ENCODE measurements around the gene WDR90.
"Not testable (repeated sequence)": the region's sequence is repeated elsewhere in the genome, so short reads cannot be mapped to it uniquely, and the experiment has no call there.

The WDR90 gene

GRCh38 chr16:705431-706188 is 56.4 kb downstream of the WDR90 start, which contains the start of gene FBXL16:
TSS of gene FBXL16 (minus strand) at chr16:705801. CDS start at chr16:697405, 8,396 bp downstream.
- peaks cover 52% of the 10 kb centered on the region for H3K27me3 Mint-ChIP-seq
- no peaks in the 10 kb centered on the region for H3K36me3 Mint-ChIP-seq (ENCODE audit: low read depth)
- ATAC-seq = no peak
- no peak for DNase-seq
- no peaks in the 10 kb centered on the region for H3K9me3 Mint-ChIP-seq
- H3K4me3 Mint-ChIP-seq = no peak within 1 kb of the TSS
- no peak within 1 kb of the TSS for H3K27ac Mint-ChIP-seq
- peaks cover 2% of the 10 kb centered on the region for H3K4me1 Mint-ChIP-seq

GRCh38 chr16:706189-707061 is 57.3 kb downstream of the WDR90 start:
- no peak overlapping the region for H3K27ac Mint-ChIP-seq
- H3K4me1 Mint-ChIP-seq = peaks cover 2% of the 10 kb centered on the region
- ATAC-seq (no peak), DNase-seq (no peak)
- no peaks in the 10 kb centered on the region for H3K36me3 Mint-ChIP-seq (ENCODE audit: low read depth)
- no peaks in the 10 kb centered on the region for H3K9me3 Mint-ChIP-seq
- H3K4me3 Mint-ChIP-seq = no peak overlapping the region
- peaks cover 53% of the 10 kb centered on the region for H3K27me3 Mint-ChIP-seq

- no peaks in the 10 kb centered on the region for H3K9me3 Mint-ChIP-seq
- H3K27ac Mint-ChIP-seq = no peak overlapping the region
- H3K4me1 Mint-ChIP-seq = peaks cover 2% of the 10 kb centered on the region
- DNase-seq (no peak), ATAC-seq (no peak)
- H3K36me3 Mint-ChIP-seq (ENCODE audit: low read depth) = no peaks in the 10 kb centered on the region
- H3K27me3 Mint-ChIP-seq = peaks cover 49% of the 10 kb centered on the region
- no peak overlapping the region for H3K4me3 Mint-ChIP-seq
Measured at GRCh38 chr16:707062-707538, 57.9 kb downstream of the WDR90 start.

- DNase-seq (no peak), ATAC-seq (no peak)
- peaks cover 48% of the 10 kb centered on the region for H3K27me3 Mint-ChIP-seq
- H3K9me3 Mint-ChIP-seq = no peaks in the 10 kb centered on the region
- H3K36me3 Mint-ChIP-seq (ENCODE audit: low read depth) = no peaks in the 10 kb centered on the region
- H3K27ac Mint-ChIP-seq = no peak overlapping the region
- no peak overlapping the region for H3K4me3 Mint-ChIP-seq
- peaks cover 5% of the 10 kb centered on the region for H3K4me1 Mint-ChIP-seq
Measured at GRCh38 chr16:708019-708418, 58.9 kb downstream of the WDR90 start.

GRCh38 chr16:708959-709358 is 59.8 kb downstream of the WDR90 start:
- H3K4me3 Mint-ChIP-seq = no peak overlapping the region
- H3K9me3 Mint-ChIP-seq = no peaks in the 10 kb centered on the region
- no peaks in the 10 kb centered on the region for H3K36me3 Mint-ChIP-seq (ENCODE audit: low read depth)
- DNase-seq = no peak
- H3K4me1 Mint-ChIP-seq = peaks cover 5% of the 10 kb centered on the region
- H3K27me3 Mint-ChIP-seq = peaks cover 50% of the 10 kb centered on the region
- no peak overlapping the region for H3K27ac Mint-ChIP-seq
- ATAC-seq = no peak

GRCh38 chr16:709566-710499 is 60.7 kb downstream of the WDR90 start:
- no peak for ATAC-seq
- H3K27me3 Mint-ChIP-seq = peaks cover 50% of the 10 kb centered on the region
- peaks cover 5% of the 10 kb centered on the region for H3K4me1 Mint-ChIP-seq
- H3K27ac Mint-ChIP-seq = no peak overlapping the region
- H3K9me3 Mint-ChIP-seq = no peaks in the 10 kb centered on the region
- DNase-seq = no peak
- H3K36me3 Mint-ChIP-seq (ENCODE audit: low read depth) = no peaks in the 10 kb centered on the region
- no peak overlapping the region for H3K4me3 Mint-ChIP-seq

GRCh38 chr16:710500-711075 is 61.4 kb downstream of the WDR90 start:
- Mint-ChIP-seq H3K27ac (no peak overlapping the region), H3K27me3 (peaks cover 50% of the 10 kb centered on the region), H3K36me3 (ENCODE audit: low read depth) (no peaks in the 10 kb centered on the region), H3K9me3 (no peaks in the 10 kb centered on the region), H3K4me1 (peaks cover 5% of the 10 kb centered on the region), H3K4me3 (no peak overlapping the region)
- ATAC-seq (no peak), DNase-seq (no peak)

GRCh38 chr16:711084-711483 is 61.9 kb downstream of the WDR90 start:
- no peaks in the 10 kb centered on the region for H3K36me3 Mint-ChIP-seq (ENCODE audit: low read depth)
- peaks cover 5% of the 10 kb centered on the region for H3K4me1 Mint-ChIP-seq
- ATAC-seq = no peak
- H3K27ac Mint-ChIP-seq = no peak overlapping the region
- peaks cover 50% of the 10 kb centered on the region for H3K27me3 Mint-ChIP-seq
- H3K9me3 Mint-ChIP-seq = no peaks in the 10 kb centered on the region
- DNase-seq = no peak
- H3K4me3 Mint-ChIP-seq = no peak overlapping the region

- ATAC-seq (peak; percentile 58), DNase-seq (peak; percentile 89)
- H3K36me3 Mint-ChIP-seq (ENCODE audit: low read depth) = no peaks in the 10 kb centered on the region
- H3K27ac Mint-ChIP-seq = no peak overlapping the region
- no peak overlapping the region for H3K4me3 Mint-ChIP-seq
- H3K9me3 Mint-ChIP-seq = no peaks in the 10 kb centered on the region
- H3K4me1 Mint-ChIP-seq = peaks cover 6% of the 10 kb centered on the region
- H3K27me3 Mint-ChIP-seq = peaks cover 43% of the 10 kb centered on the region
Measured at GRCh38 chr16:711548-712320, 62.6 kb downstream of the WDR90 start.

- not testable (repeated sequence) for H3K4me1 Mint-ChIP-seq; H3K36me3 Mint-ChIP-seq (ENCODE audit: low read depth); H3K9me3 Mint-ChIP-seq; H3K4me3 Mint-ChIP-seq; ATAC-seq; H3K27ac Mint-ChIP-seq
- H3K27me3 Mint-ChIP-seq = peaks cover 35% of the 10 kb centered on the region
- DNase-seq = peak; percentile 73
Measured at GRCh38 chr16:712740-713250, 63.6 kb downstream of the WDR90 start.

GRCh38 chr16:714079-714478 is 64.9 kb downstream of the WDR90 start:
- DNase-seq (no peak), ATAC-seq (no peak)
- H3K9me3 Mint-ChIP-seq = no peaks in the 10 kb centered on the region
- H3K27me3 Mint-ChIP-seq = peaks cover 24% of the 10 kb centered on the region
- no peaks in the 10 kb centered on the region for H3K36me3 Mint-ChIP-seq (ENCODE audit: low read depth)
- peaks cover 11% of the 10 kb centered on the region for H3K4me1 Mint-ChIP-seq
- H3K27ac Mint-ChIP-seq = no peak overlapping the region
- H3K4me3 Mint-ChIP-seq = no peak overlapping the region

GRCh38 chr16:714558-715476 is 65.7 kb downstream of the WDR90 start, which contains the start of gene METRN:
TSS of gene METRN (plus strand) at chr16:715118. CDS start at chr16:715290, 172 bp downstream.
- Mint-ChIP-seq H3K27ac (no peak within 1 kb of the TSS), H3K4me1 (peaks cover 18% of the 10 kb centered on the region), H3K9me3 (no peaks in the 10 kb centered on the region), H3K36me3 (ENCODE audit: low read depth) (no peaks in the 10 kb centered on the region), H3K4me3 (peak within 1 kb of the TSS; percentile 61), H3K27me3 (peaks cover 19% of the 10 kb centered on the region)
- DNase-seq = peak; percentile 95
- ATAC-seq = peak; percentile 77

All from activated naive CD8-positive, alpha-beta T cell treated with anti-CD3 and anti-CD28 coated beads, Interleukin-2, amount 50 U/mL, for 24 hours (primary cell).